Activated naive CD8-positive, alpha-beta T cell treated with anti-CD3 and anti-CD28 coated beads, Interleukin-2, amount 50 U/mL, for 16 hours (primary cell): ENCODE measurements around the gene MSMO1.
A peak's percentile ranks its signal among the peaks of the same experiment; 100 is the strongest.
"Not testable (repeated sequence)": the region's sequence is repeated elsewhere in the genome, so short reads cannot be mapped to it uniquely, and the experiment has no call there.

Source experiments
- DNase-seq: peaks from one replicate; pipeline ENCODE4 v3.0.0-alpha.2; 2020; ENCODE audit warnings: low read depth, low spot score

The MSMO1 gene

DNA sequence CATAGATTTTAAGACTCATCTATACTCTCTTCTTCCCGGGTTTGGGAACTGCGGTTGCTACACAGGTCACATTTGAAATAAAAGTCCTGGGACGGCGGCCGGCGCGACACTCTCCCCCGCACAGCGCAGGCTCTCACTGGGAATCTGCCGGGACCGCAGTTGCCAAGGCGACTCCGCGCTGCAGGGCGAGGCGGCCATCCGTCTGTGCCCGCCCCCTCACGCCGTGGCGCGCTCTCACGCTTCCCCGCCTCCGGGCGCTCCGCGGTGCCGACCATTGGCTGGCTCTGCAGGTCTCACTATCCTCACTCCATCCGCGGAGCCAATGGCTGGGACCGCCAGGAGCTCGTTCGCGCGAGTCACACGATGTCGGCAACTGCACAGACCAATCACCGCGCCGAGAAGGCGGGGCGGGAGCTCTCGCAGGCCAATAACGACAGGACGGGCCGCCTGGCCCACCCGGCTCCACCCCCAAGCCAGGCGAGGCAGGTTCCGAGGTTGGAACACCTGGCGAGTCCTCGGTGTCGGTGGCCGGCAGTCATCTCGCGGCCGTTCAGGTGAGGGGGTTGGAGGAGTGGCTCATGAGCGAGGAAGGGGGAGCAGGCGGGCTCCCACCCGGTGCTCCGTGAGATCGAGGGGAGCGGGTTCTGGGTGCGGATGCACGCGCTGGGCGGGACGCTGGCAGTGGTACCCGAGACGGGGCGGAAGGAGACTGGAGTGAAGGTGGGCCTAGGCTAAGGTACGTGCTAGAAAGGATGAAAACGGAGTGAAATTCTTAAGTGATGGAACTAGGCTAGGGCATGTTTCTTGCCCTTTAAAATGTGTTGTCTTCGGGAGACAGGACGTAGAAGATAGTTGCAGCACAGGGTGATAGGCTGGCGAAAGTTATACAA is at the start of gene MSMO1:
MSMO1 (plus strand) TSS at position 459 of the 890 bp plus-strand sequence. CDS start 5,702 bp downstream, outside the sequence.
- DNase-seq: peak; percentile 93

DNA sequence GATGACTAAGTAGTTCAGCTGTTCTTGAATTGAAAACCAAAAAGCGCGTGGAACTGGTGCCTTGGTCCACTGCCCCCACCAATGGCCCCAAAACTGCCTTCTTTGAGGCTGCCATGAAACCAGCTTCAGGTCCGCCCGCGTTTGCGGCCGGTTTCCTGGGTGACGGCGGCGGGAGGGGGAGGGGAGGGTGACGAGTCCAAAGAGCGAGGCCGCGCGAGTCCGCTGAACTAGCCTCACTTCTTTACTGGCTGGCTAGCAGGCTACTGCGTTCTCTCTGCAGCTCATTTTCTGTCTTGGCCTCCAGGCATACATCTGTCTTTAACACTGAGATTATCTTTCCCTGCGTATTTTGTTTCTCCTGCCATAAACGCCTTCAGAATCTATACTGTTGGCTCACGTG is 47.9 kb upstream of the MSMO1 start:
- not testable (repeated sequence) for DNase-seq

DNA sequence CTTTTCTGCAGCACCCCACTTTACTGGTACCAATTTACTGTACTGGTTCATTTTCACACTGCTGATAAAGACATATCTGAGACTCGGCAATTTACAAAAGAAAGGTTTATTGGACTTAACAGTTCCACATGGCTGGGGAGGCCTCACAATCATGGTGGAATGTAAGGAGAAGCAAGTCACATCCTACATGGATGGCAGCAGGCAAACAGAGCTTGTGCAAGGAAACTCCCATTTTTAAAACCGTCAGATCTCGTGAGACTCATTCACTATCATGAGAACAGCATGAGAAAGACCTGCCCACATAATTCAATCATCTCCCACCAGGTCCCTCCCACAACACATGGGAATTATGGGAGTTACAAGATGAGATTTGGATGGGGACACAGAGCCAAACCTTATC is 42.8 kb upstream of the MSMO1 start:
- not testable (repeated sequence) for DNase-seq

DNA sequence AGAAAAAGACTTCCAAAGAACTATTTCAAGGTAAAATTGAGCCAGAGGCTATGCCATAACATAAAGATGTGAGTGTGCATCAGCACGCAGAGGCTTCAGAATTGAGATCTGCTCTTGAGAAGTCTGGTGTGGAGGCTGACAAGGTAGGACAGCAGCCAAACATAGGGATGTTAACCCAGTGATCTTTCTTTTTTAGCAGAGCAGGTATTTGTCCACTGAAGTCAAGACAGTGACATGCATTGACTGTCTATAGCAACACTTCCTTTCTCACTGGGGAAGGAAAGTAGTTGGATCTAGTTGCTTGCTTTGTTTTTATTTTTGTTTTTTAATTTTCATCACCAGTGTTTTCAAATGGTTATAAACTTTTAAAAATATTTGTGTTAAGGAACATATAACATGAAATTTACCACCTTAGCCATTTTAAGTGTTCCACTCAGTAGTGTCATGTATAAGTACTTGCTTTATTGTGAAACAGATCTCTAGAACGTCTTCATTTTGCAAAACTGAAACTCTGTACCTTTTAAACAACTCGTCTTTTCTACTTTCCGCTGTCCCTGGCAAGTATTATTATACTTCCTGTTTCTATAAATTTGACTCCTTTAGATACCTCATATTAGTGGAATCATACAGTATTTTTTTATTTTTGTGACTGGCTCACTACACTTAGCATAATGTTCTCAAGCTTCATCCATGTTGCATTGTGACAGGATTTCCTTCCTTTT is 40.7 kb upstream of the MSMO1 start:
- not testable (repeated sequence) for DNase-seq

DNA sequence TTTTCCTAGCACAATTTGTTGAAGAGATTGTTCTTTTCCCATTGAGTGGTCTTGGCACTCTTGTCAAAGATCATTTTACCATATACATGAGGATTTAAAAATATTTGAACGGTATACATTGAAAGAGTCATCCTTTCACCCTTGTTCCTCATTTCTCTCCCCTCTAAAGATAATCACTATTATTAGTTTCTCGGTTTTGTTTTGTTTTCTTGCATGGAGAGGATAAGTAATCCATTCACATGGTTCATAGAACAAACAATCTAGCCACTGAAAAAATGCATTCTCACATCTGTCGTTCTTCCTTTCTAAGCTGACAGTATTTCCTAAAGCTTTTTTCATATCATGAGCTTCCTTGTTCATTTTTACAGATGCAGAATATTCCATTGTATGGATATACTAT is 39.2 kb upstream of the MSMO1 start:
- no peak for DNase-seq

DNA sequence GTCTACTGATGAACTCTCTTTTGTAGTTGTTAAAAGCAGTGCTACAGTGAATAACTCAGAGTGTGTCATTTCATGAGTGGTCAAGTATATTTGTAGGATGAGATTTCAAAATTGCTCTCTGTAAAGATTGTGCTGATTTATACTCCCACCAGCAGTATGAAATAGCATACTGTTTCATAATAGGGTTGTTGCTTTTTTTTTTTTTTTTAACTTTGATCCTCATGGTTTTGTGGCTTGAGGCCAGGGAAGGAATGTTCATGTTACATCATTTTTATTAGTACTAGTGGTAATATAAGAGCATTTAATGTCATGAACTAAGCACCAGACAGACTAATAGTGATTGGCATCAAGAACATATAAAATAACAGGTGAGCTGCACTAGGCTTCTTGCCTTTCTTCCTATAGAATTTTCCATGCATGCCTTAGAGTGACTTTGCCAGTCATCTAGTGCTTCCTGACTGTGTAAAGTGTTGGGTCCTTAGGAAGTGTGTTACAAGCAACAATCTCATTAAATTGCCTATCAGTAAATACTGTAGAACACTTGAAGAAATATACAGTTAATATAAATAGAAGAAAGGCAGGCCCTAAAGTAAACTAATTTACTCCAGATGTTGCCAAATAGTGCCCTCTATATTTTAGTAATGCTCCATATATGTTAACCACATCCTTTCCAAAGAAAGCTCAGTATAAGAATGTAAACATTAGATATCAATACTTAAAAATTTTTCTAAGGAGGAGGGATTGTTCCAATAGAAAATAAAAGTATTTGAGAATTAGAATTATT is 38.6 kb upstream of the MSMO1 start:
- DNase-seq: no peak

DNA sequence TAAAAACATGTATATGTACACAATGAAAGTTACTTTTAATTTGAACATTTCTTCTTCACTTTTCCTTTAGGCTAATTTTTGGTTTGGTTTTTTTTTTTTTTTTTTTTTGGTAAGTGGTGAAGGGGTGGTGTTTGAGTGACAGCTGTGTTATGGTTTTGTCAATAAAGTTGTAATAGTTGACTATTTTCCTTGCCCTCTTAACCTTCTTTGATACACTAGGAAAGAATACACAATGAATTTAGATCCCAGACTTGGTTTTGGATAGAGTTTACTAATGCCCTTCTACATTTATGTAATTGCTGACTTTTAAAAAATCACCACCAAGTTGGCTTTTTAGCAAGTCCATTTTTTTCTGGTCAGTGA is 38.1 kb upstream of the MSMO1 start:
- DNase-seq: no peak

DNA sequence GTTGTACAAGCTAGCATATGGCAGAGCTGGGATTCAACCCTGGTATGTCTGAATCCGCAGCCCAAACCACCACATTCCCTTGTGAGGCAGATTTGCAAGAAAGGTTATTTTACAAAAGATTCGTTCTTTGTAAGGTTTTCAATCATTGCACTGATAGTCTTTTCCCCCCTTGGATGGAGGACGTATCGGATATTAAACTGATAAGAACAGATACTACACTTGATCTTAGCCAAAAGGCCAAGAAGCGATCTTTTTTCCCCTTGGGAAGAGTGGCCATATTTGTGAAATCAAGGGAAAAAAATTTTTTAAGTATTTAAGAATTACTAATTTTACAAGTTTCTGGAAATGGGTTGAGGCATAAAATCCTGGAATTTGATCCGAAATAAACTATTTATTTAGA is 34.4 kb upstream of the MSMO1 start:
- no peak for DNase-seq

DNA sequence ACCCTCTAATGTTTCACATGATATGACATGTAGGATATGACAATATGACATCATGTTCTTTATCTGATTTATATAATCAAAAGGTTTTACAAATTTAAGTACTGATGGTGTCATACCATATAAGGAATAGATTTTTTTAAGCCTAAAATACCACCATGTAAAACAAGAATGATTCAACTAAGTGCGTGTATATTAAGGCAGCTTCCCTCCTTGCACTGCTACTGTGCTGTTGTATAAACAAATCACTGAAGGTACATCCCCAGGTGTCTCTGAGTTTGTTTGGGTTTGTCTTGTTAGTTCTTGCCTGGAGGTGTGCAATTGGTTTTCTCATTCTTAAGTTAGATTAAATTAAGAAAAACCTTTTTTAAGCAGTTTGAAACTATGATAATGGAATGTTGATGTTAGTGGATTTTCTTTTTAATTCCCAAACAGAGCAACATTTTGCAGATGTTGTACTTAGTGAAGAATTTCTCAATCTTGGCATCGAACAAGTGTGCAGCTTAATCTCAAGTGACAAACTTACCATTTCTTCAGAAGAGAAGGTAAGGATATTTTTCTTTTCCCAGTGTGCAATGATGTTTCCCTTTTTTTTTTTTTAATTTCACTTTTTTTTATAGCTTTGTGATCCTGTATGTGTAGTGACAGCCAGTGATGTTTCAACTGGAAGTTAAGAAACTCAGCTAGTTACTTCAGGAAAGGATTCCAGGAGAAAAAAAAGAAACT is 33.4 kb upstream of the MSMO1 start:
- no peak for DNase-seq

DNA sequence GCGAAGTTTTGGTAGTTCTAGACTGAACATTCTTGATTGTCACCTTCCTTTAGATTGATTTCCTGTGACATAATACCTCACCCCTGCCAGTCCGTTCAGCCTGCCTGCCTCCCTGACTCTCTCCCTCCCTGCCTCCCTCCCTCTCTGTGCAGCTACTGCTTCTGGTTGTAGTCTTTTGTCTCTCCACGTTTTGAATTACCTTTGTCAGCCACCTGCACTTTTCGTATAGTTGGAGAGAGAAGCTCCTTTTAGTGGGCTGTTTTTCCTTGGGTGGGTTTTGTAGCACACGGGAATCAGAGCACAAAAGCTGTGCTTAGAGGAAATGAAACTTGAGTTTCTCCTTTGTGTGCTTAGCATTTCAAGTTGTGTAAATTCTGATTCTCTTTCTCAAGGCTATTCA is 32.6 kb upstream of the MSMO1 start:
- DNase-seq: no peak

DNA sequence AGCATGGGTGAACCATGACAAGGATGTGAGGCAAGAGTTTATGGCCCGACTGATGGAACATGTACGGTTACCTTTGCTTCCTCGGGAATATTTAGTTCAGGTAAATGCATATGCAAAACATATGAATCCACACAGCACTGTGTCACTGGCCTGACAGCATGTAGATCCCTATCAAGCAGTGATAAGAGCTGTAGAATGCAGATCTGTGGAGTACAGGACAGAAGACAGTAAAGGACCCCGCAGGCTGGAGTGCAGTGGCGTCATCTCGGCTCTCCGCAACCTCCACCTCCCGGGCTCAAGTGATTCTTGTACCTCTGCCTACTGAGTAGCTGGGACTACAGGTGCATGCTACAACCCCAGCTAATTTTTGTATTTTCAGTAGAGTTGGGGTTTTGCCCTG is 29.8 kb upstream of the MSMO1 start:
- no peak for DNase-seq

DNA sequence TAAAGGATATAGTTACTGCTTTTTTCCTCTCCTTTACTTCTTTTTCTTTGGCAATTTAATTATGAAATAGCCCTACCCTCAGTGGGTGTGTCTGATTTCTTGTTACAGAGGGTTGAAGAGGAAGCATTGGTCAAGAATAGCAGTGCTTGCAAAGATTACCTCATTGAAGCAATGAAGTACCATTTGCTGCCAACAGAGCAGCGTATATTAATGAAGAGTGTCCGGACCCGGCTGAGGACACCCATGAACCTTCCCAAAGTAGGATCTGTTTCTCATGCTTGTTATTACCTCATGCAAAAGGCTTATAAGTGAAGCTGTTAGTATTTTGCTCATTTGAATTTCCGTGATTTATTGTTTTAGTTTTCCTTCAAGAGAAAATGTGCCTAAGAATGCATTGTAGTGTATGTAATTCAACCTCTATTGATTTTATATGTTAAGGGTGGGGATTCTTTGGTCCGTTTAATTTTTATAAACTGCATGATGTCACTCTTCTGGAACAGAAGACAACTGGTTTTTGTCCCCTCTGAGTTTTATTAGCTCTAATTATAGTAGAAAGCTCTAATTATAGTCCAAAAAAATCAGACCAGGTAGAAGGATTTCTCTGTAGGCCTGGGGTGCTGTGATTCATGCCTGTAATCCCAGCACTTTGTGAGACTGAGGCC is 27.9 kb upstream of the MSMO1 start:
- no peak for DNase-seq

DNA sequence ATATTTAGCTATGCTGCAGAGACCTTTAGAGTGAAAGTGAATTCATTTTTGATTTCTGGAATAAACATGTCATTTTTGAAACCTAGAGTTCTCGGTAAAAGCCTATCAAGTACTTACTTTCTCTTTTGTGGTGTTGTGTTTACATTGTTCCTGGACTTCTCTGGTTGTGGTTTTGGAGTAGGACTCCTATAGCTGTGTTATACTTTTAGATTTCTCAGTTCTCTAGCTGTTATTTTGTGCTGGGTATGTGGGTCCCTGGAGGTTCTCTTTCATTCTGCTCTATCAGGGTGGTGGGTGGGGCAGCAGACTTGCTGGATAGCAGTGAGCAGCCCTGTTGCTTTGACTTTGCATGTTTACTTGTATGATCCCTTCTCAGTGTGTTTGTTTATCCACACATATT is 25.6 kb upstream of the MSMO1 start:
- no peak for DNase-seq

DNA sequence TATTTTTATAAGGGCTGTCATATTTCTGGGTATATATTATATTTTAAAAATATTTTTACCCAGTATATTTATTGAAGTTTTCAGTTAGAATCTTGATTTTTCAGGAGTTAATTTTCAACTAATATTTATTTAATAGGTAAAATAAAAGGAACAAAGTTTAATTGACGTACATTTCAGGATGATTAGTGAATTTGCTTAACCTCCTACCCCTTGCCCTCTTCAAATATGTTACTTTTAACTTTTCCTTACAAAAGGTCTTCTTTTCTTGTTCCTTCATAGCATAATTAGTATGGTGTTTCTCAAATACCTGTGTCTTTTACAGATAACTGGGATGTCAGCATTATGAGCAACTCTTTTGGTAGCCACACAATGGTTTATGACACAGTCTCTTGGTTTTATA is 24.8 kb upstream of the MSMO1 start:
- no peak for DNase-seq

DNA sequence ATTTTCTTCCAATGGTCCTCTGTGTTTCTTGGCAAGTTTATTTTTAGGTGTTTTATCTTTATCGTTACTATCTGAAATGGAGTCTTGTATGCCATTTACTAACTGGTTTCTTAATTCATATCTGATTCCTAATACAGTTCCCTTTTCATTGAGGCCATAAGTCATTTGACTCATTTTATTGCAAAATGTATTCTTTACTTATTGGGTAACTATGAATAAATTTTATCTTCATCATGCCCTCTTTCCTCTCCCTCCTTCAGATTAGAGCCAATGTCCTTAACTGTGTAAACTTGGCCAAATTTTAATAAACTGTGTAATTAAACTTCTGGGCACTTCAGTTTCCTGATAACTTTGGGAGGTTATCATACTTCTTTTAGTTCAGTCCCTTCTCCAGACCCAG is 19.3 kb upstream of the MSMO1 start:
- DNase-seq: no peak

DNA sequence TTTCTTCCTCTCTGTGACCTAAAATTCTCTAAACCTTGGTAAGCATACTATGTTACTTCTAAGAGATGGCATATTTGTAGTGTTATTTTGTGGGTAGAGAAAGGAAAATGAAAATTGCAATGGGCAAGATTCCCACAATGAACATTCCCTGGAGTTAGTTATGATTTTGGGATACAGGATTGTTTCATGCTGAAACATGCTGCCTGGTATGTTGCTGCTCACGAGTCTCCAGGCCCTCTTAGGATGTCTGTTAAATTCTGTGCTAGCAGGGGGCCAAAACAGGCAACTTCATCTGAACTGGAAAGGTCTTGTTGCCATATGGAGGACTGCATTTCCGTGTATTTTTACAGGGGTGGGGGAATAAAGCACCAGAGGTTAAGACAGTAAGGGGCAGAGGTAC is 18.9 kb upstream of the MSMO1 start:
- no peak for DNase-seq

DNA sequence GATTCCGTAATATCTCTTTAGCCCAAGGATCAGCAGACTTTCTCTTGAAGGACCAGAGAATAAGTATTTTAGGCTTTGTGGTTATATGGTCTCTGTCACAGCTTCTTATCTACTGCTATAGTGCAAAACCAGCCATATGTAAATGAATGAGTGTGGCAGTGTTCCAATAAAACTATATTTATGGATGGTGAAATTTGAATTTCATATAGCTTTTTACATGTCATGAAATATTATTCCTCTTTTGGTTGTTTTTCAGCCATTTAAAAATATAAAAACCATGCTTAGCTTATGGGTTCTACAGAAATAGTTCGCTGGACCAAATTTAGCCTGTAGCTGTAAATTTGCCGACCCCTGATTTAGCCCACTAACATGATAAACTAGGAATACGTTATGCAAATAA is 18.0 kb upstream of the MSMO1 start:
- DNase-seq: no peak

DNA sequence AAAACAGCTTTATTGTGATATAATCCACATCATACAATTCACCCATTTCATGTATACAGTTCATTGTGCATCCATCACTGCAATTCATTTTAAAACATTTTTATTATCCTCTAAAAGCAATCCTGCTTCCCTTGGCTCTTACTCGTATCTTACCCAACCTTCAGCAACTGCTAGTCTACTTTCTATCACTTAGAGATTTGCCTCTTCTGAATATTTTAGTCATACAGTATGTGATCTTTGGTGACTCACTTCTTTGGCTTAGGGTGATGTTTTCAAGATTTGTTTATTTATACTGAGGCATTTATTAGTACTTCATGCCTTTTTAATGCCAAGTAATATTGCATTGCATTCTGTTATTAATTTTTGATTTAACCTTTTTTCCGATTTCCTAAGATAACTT is 15.0 kb upstream of the MSMO1 start:
- no peak for DNase-seq

DNA sequence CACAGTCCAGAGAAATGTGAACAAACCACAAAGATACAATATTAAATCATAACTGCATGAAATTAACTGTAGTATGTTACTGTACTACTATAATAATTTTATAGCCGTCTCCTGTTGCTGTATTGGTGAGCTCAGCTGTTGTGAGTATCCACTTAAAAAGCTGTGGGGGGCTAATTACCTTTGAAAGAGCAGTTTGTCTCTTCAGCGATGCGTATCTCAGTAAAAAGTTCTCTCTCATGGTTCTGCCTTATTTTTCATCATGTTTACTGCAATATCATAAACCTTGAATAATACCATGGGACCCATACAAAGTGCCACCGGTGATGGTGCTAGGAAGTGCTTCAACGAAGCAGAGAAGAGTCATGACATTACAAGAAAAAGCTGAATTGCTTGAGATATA is 8.4 kb upstream of the MSMO1 start:
- DNase-seq: no peak

DNA sequence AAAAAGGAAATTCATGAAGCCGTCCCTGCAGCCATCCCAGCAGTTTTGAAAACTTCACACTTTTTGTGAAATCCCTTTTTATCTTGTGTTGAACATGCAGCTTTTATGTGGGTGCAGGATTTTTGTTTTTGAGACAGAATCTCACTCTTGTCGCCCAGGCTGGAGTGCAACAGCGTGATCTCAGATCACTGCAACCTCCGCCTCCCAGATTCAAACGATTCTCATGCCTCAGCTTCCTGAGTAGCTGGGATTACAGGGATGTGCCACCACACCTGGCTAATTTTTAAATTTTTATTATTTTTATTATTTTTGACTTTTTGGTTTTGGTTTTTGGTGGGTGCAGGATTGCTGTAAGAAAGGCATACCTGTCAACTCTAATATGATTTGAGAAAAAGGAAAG is 8.0 kb upstream of the MSMO1 start:
- no peak for DNase-seq

DNA sequence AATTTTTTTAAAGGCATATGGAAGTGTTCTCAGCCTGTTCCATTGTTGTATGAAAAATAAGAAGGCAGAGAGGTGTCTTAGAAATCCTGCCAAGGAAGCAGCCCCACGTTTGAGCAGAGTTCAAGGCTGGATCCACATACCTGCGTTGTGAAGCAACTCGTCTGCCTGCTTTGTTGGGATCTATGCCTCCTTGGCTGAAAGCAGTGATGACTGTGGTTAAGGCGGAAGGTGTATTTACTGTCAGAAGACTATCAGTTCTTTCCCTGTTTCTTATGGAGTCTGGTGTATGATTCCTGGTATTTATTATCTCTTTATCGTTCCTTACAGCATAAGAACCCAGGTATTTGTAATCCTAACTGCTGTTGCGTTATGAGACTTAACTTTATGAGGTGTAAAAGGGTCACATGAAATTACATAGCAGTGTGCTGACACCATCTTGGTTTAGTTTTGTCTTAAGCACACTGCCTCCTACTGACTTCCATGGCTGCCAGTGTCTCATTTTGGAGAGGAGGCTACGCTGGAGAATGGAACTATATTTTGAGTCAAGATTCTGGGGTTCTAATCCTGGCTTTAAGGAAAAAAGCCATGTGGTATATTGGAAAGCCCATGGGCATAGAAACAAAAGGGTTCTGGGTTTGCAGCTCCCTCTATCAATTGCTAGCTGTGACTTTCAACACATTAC is 3.1 kb upstream of the MSMO1 start:
- DNase-seq: no peak
